NAMALWA (cell line): ENCODE data around the gene NOB1.
"Not testable (repeated sequence)": the region's sequence is repeated elsewhere in the genome, so short reads cannot be mapped to it uniquely, and the experiment has no call there.

Experiments used
- DNase-seq: peaks from one replicate; pipeline ENCODE4 v3.0.0-alpha.2; 2015; ENCODE audit warnings: low spot score

Gene NOB1

GRCh38 chr16:69761983-69762813 lies 7.5 kb upstream of the NOB1 start, which contains the start of gene WWP2:
Gene WWP2 (plus strand): TSS chr16:69762332. CDS start chr16:69787011, 24,679 bp downstream.
- DNase-seq, result peak; percentile 89

- DNase-seq, result not testable (repeated sequence)
These were observed 2.6 kb upstream of the NOB1 start for GRCh38 chr16:69757375-69757774.

- DNase-seq, result no peak
These were observed 2.0 kb upstream of the NOB1 start for GRCh38 chr16:69756705-69757104.

- DNase-seq, result no peak
These were observed 620 bp downstream of the NOB1 start for GRCh38 chr16:69754143-69754468.

GRCh38 chr16:69748694-69749345 lies 5.9 kb downstream of the NOB1 start:
- DNase-seq, result no peak

- no peak for DNase-seq
These were observed 7.6 kb downstream of the NOB1 start for GRCh38 chr16:69747115-69747514.

- DNase-seq, result no peak
These were observed 8.8 kb downstream of the NOB1 start for GRCh38 chr16:69745959-69746358.

- DNase-seq, result no peak
These were observed 9.5 kb downstream of the NOB1 start for GRCh38 chr16:69745232-69745612.

GRCh38 chr16:69744363-69745231 lies 10.1 kb downstream of the NOB1 start:
- no peak for DNase-seq

GRCh38 chr16:69741951-69742904 lies 12.5 kb downstream of the NOB1 start:
- no peak for DNase-seq

GRCh38 chr16:69741519-69741918 lies 13.2 kb downstream of the NOB1 start:
- DNase-seq, result no peak

- DNase-seq, result no peak
These were observed 22.6 kb downstream of the NOB1 start for GRCh38 chr16:69732101-69732500.

GRCh38 chr16:69731280-69731679 lies 23.4 kb downstream of the NOB1 start:
- not testable (repeated sequence) for DNase-seq

- DNase-seq, result not testable (repeated sequence)
These were observed 25.7 kb downstream of the NOB1 start for GRCh38 chr16:69729030-69729429.

GRCh38 chr16:69727916-69728270 lies 26.8 kb downstream of the NOB1 start:
- DNase-seq, result no peak

- peak; percentile 92 for DNase-seq
These were observed 28.2 kb downstream of the NOB1 start, which contains the start of gene NQO1 for GRCh38 chr16:69726313-69727060. Gene NQO1 (minus strand): TSS chr16:69726560. CDS start chr16:69726439, 121 bp downstream.

GRCh38 chr16:69725480-69726312 lies 29.0 kb downstream of the NOB1 start:
- DNase-seq, result no peak

- no peak for DNase-seq
These were observed 29.7 kb downstream of the NOB1 start for GRCh38 chr16:69724981-69725479.

- DNase-seq, result no peak
These were observed 30.3 kb downstream of the NOB1 start for GRCh38 chr16:69724414-69724873.
